Measurements from ENCODE around the gene HGFAC.

HGFAC gene

DNA sequence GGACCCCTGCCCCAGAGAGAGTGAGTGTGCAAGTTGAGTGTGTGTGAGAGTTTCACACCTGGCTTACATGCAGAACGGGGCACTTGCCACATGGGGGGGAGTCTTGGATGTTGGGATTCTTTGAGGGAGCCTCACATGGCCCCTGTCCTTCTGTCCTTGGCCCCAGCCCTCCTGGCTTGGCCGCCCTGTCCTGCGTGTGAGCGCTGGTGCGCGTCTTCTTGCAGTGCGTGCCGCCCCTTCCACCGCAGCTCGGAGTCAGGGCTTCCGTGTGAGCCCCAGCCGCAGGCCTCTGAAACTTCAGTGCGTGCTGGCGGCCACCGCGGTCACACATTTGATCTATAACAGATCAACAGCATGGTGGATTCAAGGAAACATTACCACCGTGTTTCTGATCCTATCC is 30.1 kb upstream of the HGFAC start:
- DNase-seq (ENCODE audit: low read depth), result no peak
- H3K4me3 ChIP-seq (ENCODE audit: low read depth, low read length), result no peak overlapping the region
- TF ChIP-seq, protein P1, sequence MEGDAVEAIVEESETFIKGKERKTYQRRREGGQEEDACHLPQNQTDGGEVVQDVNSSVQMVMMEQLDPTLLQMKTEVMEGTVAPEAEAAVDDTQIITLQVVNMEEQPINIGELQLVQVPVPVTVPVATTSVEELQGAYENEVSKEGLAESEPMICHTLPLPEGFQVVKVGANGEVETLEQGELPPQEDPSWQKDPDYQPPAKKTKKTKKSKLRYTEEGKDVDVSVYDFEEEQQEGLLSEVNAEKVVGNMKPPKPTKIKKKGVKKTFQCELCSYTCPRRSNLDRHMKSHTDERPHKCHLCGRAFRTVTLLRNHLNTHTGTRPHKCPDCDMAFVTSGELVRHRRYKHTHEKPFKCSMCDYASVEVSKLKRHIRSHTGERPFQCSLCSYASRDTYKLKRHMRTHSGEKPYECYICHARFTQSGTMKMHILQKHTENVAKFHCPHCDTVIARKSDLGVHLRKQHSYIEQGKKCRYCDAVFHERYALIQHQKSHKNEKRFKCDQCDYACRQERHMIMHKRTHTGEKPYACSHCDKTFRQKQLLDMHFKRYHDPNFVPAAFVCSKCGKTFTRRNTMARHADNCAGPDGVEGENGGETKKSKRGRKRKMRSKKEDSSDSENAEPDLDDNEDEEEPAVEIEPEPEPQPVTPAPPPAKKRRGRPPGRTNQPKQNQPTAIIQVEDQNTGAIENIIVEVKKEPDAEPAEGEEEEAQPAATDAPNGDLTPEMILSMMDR (IDR thresholded peaks at IDR 0.05; ENCODE audit: low read depth, low read length, missing control alignments), result no peak

DNA sequence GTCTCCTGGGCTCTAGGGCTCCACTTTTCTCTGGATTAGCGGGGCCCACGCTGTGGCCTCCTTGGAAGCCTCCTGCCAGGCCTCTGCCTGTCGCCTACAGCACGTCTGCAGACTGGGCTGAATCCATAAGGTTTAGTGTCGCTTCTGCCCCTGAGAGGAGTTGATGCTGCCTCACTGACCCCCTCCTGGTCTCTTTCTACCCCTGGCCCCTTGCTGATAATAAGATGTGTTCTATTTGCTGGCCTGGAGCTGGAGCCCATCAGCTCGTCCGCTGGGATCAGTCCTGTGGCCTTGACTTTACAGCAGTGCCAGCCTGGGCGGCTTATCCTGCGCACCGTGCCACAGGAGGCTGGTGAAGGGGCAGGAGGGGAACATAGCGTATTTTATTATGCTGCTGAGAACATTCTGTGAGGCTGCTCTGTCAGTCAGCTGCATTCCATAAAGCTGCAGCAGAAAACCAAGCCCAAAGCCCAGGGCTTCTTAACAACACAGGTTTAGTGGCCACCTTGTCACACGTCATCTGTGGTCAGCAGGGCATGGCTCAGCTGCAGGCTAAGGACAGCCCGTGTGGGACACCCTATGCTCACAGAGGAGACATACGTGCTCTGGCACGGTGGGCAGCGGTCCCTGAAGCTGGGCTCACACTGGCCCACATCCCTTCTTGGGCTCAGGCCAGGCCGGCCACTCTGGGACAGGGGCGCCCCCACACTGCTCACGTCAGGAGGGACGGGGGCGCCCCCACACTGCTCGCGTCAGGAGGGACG is 29.3 kb upstream of the HGFAC start:
- no peak for DNase-seq (ENCODE audit: low read depth)
- TF ChIP-seq, protein P1 (IDR thresholded peaks at IDR 0.05; ENCODE audit: low read depth, low read length, missing control alignments), result no peak
- H3K4me3 ChIP-seq (ENCODE audit: low read depth, low read length), result no peak overlapping the region

DNA sequence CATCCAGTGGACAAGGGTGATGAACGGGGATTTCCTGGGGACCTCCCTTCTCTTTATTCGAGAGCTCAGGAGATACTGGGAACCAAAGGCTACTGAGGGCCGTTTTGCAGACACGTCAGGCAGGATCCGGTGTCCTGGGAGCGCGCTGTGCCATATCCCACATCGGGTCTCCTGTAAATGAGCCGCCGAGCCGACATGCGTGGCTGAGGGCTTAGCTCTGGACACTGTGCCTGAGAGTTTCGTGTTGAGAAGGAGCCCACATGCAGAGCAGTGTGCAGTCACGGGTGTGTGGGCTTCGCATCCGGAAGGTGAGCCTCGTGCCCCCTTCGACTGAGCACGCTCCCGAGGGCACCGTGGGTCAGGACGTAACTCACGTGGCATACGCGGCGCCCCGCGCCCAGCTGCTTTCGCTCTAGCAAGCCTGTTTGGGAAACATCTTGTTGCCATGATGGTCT is 28.5 kb upstream of the HGFAC start:
- DNase-seq (ENCODE audit: low read depth), result no peak
- TF ChIP-seq, protein P1 (IDR thresholded peaks at IDR 0.05; ENCODE audit: low read depth, low read length, missing control alignments), result no peak
- no peak overlapping the region for H3K4me3 ChIP-seq (ENCODE audit: low read depth, low read length)

DNA sequence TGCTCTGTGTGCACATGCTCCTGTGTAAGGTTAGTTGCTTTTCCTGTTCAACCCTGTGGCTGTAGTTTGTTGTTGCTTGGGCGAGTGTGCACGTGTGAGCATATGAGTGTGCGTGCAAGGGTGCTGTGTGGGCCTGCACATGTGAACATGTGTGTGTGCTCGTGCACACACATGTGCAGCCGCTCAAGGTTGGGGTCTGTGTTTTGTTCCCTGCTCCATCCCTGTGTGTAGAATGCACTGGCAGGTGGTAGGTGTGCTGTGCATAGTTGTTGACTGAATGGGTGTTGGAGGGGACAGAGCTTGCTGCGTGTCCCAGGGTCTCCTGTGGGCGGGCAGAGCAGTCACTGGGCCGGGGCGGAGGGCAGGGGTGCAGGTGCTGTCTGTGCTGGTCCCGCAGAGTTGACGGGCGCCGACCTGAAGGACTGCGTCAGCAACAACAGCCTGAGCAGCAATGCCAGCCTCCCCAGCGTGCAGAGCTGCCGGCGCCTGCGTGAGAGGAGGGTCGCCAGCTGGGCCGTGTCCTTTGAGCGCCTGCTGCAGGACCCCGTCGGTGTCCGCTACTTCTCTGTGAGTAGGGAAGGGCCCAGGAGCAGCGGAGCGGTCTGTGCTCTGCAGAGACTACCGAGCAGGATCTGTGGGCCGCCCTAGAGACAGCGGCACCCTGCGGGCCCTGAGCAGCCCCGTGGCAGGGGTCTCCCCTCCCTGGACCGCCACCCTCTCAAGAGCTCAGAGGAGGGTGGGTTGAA is 27.9 kb upstream of the HGFAC start:
- no peak overlapping the region for H3K4me3 ChIP-seq (ENCODE audit: low read depth, low read length)
- no peak for DNase-seq (ENCODE audit: low read depth)
- TF ChIP-seq, protein P1 (IDR thresholded peaks at IDR 0.05; ENCODE audit: low read depth, low read length, missing control alignments), result no peak

DNA sequence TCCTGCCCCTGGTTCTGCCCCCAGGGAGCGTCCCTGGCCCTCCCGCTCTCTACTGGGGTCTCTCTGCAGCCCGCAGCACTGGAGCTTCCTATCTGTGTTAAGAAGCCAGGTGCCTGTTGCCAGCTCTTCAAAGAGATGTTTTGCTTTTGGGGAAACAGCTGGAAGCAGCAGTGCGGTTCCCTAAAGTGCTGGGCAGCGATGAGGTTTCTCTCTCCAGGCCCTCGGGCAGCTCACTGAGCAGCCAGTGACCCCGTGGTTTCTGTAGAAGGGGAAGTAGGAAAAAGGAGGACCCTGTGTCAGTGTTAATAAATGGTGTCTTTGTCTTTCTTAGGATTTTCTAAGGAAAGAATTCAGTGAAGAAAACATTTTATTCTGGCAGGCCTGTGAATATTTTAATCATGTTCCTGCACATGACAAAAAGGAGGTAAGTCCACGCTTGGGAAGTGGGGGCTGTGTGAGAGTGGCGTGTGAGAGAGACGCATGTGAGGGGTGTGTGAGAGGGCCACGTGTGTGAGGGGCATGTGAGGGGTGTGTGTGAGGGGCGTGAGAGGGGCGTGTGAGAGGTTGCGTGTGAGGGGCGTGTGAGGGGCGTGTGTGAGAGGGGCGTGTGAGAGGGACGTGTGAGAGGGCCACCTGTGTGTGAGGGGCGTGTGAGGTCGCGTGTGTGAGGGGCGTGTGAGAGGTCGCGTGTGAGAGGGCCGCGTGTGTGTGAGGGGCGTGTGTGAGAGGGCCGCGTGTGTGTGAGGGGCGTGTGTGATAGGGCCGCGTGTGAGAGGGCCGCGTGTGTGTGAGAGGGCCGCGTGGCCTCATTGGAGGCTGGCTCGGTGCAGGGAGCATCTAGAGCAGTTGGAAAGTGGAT is 27.1 kb upstream of the HGFAC start:
- TF ChIP-seq, protein P1 (IDR thresholded peaks at IDR 0.05; ENCODE audit: low read depth, low read length, missing control alignments), result no peak
- H3K4me3 ChIP-seq (ENCODE audit: low read depth, low read length), result no peak overlapping the region
- no peak for DNase-seq (ENCODE audit: low read depth)

DNA sequence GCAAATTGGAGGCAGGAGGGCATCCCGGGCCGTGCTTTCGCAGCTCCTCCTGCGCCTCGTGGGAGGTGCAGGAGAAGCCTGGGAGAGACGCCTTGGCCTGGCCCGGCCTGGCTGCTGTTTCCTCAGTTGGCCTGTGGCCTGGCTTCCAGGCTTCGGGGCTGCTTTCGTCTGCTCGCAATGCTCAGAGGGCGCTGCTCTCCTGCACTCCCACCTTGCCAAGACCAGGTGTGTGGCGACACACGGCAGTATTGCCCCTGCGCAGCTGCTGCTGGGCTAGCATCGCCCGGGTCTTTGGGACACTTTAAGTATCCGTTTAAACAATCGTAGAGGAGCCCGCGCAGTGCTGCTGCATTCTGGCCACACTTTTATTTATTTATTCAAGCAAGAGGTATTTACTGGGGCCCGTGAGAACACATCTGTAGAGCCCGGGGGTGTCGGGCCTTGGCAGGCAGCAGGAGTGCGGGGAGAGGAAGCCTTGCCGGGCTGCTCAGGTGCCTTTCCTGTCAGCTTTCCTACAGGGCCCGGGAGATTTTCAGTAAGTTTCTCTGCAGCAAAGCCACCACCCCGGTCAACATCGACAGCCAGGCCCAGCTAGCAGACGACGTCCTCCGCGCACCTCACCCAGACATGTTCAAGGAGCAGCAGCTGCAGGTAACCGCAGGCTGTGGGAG is 26.2 kb upstream of the HGFAC start:
- no peak for DNase-seq (ENCODE audit: low read depth)
- no peak overlapping the region for H3K4me3 ChIP-seq (ENCODE audit: low read depth, low read length)
- TF ChIP-seq, protein P1 (IDR thresholded peaks at IDR 0.05; ENCODE audit: low read depth, low read length, missing control alignments), result no peak
